Lower lobe of right lung (tissue), 2 donors: Measurements from ENCODE around the gene C1QB. TPM values are rescaled to one million over a fixed set of nuclear protein-coding genes. Genes with fewer than 3 reads are reported as not detected.
A peak's percentile ranks its signal among the peaks of the same experiment; 100 is the strongest.
"Not testable (repeated sequence)": the region's sequence is repeated elsewhere in the genome, so short reads cannot be mapped to it uniquely, and the experiment has no call there.

Source experiments
- ATAC-seq, 2 donors: fragments of 200-7000 bp; cut with Tn5 transposase; one replicate each; pipeline ENCODE4 v1.9.1; 2020 to 2022; ENCODE audit warnings: mild to moderate bottlenecking in 2 of 2, moderate library complexity in 2 of 2
- DNase-seq: peaks from one replicate; pipeline ENCODE4 v3.0.0-alpha.2; 2020
- H3K27ac ChIP-seq: fragments of 200-600 bp; one replicate; pipeline ENCODE4 v1.8.0; 2022
- H3K27me3 ChIP-seq: fragments of 200-600 bp; one replicate; pipeline ENCODE4 v1.8.0; 2022; ENCODE audit warnings: low read depth
- H3K36me3 ChIP-seq: fragments of 200-600 bp; one replicate; pipeline ENCODE4 v1.8.0; 2022; ENCODE audit warnings: mild to moderate bottlenecking
- H3K4me1 ChIP-seq: fragments of 200-600 bp; one replicate; pipeline ENCODE4 v1.8.0; 2022
- H3K4me3 ChIP-seq: fragments of 200-600 bp; one replicate; pipeline ENCODE4 v1.8.0; 2022; ENCODE audit warnings: mild to moderate bottlenecking
- H3K9me3 ChIP-seq: fragments of 200-600 bp; one replicate; pipeline ENCODE4 v1.8.0; 2022
- intact Hi-C: fragments of 100-400 bp; cut with DNase I; formaldehyde crosslinking; loops from one replicate; pipeline ENCODE4 v1.11.0; 2022
- total RNA-seq: library from RNA; stranded (reverse); fragmentation: NEBNext Ultra II Directional; extraction: Animal tissue kit (Norgen Biotek cat#: 25700); gene quantifications from one replicate; pipeline ENCODE4 v1.2.1, GENCODE V29; 2021
- TF ChIP-seq, protein P1 (sequence below): fragments of 200-600 bp; IDR thresholded peaks from one replicate; pipeline ENCODE4 v1.8.0; 2022; ENCODE audit warnings: antibody characterized with exemption, mild to moderate bottlenecking
- donor health status: DM: no; HTN: yes; CAD: no; lungs with severe emphysema.

Gene C1QB
- total RNA-seq, 1 donor from 2014 or later: 1,524 TPM

DNA sequence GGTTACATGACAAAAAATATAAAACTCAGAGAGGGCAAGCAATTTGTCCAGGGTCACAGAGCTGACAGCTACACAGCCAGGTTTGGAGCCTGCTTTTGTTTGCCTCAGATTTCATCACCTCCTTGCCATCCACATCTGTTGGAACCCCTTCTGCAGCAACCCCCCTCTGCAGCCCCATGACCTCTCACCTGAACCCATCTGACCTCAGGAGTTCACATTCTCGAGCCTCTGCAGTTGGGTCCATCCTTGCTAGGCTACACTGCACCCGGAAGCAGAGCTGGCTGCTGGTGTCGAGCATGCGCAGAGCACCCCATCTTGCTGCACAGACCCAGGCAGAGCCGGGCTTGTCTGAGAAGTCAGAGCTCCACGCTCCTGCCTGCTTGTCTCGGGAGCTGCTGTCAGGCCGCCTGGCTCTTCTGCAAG lies 10.0 kb downstream of the C1QB start:
- Histone ChIP-seq H3K9me3 (no peaks in the 10 kb centered on the region), H3K36me3 (peaks cover 8% of the 10 kb centered on the region), H3K4me3 (no peak overlapping the region), H3K27me3 (no peaks in the 10 kb centered on the region), H3K4me1 (no peaks in the 10 kb centered on the region), H3K27ac (no peak overlapping the region)
- ATAC-seq: peak in 1 of 2 donors; percentile 18
- no peak for DNase-seq
- intact Hi-C loops: no loop called here
- TF ChIP-seq, protein P1, sequence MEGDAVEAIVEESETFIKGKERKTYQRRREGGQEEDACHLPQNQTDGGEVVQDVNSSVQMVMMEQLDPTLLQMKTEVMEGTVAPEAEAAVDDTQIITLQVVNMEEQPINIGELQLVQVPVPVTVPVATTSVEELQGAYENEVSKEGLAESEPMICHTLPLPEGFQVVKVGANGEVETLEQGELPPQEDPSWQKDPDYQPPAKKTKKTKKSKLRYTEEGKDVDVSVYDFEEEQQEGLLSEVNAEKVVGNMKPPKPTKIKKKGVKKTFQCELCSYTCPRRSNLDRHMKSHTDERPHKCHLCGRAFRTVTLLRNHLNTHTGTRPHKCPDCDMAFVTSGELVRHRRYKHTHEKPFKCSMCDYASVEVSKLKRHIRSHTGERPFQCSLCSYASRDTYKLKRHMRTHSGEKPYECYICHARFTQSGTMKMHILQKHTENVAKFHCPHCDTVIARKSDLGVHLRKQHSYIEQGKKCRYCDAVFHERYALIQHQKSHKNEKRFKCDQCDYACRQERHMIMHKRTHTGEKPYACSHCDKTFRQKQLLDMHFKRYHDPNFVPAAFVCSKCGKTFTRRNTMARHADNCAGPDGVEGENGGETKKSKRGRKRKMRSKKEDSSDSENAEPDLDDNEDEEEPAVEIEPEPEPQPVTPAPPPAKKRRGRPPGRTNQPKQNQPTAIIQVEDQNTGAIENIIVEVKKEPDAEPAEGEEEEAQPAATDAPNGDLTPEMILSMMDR: no peak

DNA sequence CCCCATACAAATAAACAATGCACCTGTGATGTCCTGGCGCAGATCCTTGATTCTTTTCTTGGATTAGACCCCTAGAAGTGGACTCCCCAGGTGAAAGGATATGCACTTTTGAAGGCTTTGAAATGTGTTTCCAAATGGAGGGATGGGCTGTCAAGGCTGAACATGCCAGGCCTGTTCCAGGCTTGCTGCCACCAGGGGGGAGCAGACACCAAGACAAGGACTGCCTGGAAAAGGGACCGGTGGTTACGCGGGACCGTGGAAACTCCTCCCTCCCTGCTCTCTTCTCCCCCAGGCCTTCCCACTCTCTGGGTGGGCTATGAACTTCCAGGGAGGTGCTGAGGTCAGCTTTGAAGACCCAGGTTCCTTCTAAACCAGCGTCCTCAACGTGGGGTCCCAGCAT lies 12.7 kb downstream of the C1QB start:
- H3K9me3 ChIP-seq: no peaks in the 10 kb centered on the region
- intact Hi-C loops: no loop called here
- H3K27me3 ChIP-seq: peaks cover 8% of the 10 kb centered on the region
- DNase-seq: no peak
- H3K4me3 ChIP-seq: no peak overlapping the region
- no peak overlapping the region for H3K27ac ChIP-seq
- peaks cover 8% of the 10 kb centered on the region for H3K36me3 ChIP-seq
- no peaks in the 10 kb centered on the region for H3K4me1 ChIP-seq
- TF ChIP-seq, protein P1: peak; percentile 20
- no peak for ATAC-seq

DNA sequence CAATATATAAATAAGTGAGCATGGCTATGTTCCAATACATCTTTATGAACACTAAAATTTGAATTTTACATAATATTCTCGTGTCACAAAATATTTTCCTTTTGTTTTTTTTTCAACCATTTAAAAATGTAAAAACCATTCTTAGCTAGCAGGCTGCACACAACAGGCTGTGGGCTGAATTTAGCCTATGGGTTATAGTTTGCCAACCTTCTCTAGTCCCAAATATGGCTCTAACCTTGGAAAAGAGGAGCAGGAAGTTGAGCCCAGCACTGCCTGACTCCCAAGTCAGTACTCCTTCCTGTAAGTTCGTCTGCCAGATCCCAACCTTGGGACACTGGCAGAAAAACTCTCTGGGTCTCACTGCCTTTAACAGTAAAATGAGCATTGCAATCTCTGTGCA lies 13.4 kb downstream of the C1QB start:
- Histone ChIP-seq H3K27ac (no peak overlapping the region), H3K4me3 (no peak overlapping the region), H3K27me3 (peaks cover 13% of the 10 kb centered on the region), H3K4me1 (no peaks in the 10 kb centered on the region), H3K36me3 (peaks cover 2% of the 10 kb centered on the region), H3K9me3 (no peaks in the 10 kb centered on the region)
- no peak for ATAC-seq
- intact Hi-C loops: no loop called here
- DNase-seq: no peak
- TF ChIP-seq, protein P1: no peak

DNA sequence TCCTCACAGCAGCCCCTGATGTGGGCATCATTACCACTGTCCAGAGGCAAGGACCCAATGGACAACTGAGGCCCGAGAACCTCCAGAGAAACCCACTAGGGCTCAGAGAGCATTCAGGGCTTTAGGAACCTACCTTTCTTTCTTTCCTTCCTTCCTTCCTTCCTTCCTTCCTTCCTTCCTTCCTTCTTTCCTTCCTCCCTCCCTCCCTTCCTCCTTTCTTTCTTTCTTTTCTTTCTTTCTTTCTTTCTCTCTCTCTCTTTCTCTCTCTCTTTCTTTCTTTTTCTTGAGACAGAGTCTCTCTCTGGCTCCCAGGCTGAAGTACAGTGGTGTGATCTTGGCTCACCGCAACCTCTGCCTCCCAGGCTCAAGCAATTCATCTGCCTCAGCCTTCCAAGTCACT lies 15.8 kb downstream of the C1QB start:
- peaks cover 31% of the 10 kb centered on the region for H3K27me3 ChIP-seq
- H3K9me3 ChIP-seq, intact Hi-C loops, H3K4me1 ChIP-seq, DNase-seq, H3K4me3 ChIP-seq, H3K27ac ChIP-seq, H3K36me3 ChIP-seq, ATAC-seq: not testable (repeated sequence)

DNA sequence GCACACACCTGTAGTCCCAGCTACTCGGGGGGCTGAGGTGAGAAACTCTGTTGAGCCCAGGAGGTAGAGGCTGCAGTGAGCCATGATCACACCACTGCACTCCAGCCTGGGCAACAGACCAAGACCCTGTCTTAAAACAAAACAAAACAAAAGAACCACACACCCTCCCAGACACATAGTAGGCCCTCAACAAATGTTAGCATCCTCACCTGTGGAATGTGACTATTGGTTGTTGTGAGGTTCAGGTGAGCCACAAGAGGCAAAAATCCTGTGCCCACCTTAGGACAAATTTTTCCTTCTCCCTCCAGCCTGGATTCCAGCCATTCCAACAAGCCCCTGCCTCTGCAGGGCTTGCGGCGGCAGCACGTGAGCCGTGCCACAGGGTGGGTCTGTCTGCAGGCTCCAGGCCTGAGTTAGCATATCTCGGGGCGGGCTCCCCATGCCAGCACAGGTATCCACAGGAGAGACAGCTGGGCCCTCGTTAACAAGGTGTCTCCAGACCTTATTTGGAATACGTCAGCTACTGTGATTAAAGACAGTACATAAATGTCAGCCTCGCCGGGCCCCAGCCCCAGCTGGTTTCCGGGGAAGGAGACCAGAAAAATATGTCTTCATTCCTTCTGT lies 17.4 kb downstream of the C1QB start:
- Histone ChIP-seq H3K4me1 (no peaks in the 10 kb centered on the region), H3K4me3 (no peak overlapping the region), H3K9me3 (no peaks in the 10 kb centered on the region), H3K36me3 (no peaks in the 10 kb centered on the region), H3K27ac (no peak overlapping the region), H3K27me3 (peaks cover 32% of the 10 kb centered on the region)
- DNase-seq (no peak), ATAC-seq (no peak)
- intact Hi-C loops: no loop called here
- TF ChIP-seq, protein P1: no peak

DNA sequence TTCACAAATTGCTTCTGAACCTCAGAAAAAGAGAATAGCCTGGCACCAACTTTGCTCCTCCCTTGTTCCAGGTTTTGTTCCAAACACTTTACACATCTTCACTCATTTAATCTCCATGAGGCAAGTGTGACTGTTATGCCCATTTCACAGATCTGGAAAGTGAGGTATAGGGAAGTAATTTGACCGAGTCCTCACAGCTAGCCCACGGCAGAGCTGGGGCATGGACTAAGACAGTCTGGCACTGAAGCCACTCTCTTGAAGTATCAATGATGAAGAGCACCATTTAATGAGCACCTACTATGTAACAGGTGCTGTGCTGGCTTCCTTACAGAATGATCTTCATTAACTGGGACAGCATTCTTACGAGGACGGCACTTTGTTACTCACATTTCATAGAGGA lies 19.0 kb downstream of the C1QB start:
- ATAC-seq: no peak
- peaks cover 38% of the 10 kb centered on the region for H3K27me3 ChIP-seq
- intact Hi-C loops: no loop called here

More for the DNA sequence above, 19.0 kb downstream of the C1QB start:
- TF ChIP-seq, protein P1: no peak
- no peaks in the 10 kb centered on the region for H3K36me3 ChIP-seq
- H3K27ac ChIP-seq: no peak overlapping the region
- no peak overlapping the region for H3K4me3 ChIP-seq
- no peak for DNase-seq
- no peaks in the 10 kb centered on the region for H3K9me3 ChIP-seq
- no peaks in the 10 kb centered on the region for H3K4me1 ChIP-seq
